HG02610 (cell line): ENCODE measurements around the gene MED8.

ENCODE experiments used
- ATAC-seq: cut with Tn5 transposase; IDR thresholded peaks from one replicate; pipeline ENCODE4 v1.9.1; 2021; ENCODE audit warnings: mild to moderate bottlenecking, moderate library complexity; ENCODE audit not compliant: unreplicated experiment

MED8 gene

DNA sequence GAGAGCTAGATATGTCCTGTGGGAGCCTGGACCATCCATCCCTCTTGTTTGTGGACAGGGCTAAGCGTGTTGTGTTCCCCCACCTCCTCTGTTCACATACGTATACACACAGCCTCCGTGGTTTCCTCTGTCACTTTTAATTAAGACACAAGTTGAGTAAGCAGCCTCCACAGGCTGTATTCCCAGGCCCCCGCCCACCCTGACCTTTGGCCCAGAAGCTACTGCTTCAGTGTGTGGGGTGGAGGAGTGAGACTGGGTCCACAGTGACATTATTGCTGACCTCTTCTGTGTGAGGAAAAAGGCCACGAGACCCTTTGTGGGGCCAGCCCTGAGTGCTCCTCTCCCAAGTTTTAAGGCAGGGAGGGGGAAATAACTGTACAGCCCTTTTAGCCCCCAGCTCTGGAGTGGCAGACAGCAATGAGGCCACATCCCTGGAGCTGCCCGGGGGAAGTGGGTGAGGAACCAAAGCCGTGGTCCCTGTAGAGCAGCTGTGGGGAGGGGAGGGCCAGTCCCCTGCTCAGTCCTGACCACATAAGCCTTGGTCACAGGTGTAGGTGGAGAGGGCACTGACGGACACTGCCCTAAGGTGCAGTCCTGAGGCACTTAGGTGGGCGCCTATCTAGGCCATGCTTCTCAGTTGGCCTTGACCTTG, 26.2 kb downstream of the MED8 start:
- ATAC-seq = no peak

DNA sequence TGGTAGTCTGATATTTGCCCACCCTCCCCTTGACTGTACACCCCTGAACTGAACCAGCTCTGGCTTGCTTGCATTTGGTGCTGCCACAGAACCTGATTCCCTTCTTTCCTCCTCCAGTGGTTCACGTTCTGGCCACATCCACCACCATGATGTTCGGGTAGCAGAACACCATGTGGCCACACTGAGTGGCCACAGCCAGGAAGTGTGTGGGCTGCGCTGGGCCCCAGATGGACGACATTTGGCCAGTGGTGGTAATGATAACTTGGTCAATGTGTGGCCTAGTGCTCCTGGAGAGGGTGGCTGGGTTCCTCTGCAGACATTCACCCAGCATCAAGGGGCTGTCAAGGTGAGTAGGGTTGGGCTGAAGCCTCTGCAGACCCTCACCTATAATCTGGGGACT, 29.0 kb downstream of the MED8 start:
- no peak for ATAC-seq

DNA sequence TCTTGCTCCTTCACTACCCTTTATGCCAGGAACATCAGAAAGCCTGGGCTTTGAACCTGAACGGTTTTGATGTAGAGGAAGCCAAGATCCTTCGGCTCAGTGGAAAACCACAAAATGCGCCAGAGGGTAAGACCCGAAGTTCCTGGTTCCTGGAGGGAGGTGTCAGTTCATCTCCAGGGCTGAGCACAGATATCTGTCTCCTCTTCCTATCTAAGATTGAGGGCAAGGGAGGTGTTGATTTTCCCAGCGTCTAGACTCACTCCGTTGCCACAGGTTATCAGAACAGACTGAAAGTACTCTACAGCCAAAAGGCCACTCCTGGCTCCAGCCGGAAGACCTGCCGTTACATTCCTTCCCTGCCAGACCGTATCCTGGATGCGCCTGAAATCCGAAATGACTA, 29.9 kb downstream of the MED8 start:
- ATAC-seq = no peak

DNA sequence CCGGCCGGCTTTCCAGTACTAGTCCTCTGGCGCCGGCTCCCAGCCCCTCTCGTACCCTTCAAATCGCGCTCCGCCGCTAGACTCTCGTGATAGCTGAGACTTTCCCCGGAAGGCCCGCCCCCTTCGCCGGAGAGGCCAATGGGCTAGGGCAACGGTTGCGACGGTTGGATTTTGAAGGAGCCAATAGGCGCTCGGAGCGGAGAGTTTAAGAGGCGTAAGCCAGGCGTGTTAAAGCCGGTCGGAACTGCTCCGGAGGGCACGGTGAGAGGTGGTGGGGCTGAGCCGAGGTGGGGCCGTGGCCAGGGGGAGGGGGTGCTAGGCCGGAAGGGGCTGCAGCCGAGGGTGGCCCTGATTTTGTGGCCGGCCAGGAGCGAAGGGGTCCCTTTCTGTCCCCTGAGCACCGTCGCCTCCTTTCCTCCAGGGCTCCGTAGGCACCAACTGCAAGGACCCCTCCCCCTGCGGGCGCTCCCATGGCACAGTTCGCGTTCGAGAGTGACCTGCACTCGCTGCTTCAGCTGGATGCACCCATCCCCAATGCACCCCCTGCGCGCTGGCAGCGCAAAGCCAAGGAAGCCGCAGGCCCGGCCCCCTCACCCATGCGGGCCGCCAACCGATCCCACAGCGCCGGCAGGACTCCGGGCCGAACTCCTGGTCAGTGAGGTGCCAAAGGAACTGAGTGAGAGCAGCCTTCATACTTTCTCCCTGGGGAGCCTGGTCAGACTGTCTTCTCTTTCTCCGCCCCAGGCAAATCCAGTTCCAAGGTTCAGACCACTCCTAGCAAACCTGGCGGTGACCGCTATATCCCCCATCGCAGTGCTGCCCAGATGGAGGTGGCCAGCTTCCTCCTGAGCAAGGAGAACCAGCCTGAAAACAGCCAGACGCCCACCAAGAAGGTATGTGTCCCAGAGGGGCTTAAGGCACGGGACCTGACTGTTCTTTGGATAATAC, 30.6 kb downstream of the MED8 start, which contains the start of gene CDC20:
Gene CDC20 (plus strand): TSS at position 236 of the 948 bp plus-strand sequence. CDS start 235 bp downstream, at position 471.
- peak; percentile 97 for ATAC-seq

DNA sequence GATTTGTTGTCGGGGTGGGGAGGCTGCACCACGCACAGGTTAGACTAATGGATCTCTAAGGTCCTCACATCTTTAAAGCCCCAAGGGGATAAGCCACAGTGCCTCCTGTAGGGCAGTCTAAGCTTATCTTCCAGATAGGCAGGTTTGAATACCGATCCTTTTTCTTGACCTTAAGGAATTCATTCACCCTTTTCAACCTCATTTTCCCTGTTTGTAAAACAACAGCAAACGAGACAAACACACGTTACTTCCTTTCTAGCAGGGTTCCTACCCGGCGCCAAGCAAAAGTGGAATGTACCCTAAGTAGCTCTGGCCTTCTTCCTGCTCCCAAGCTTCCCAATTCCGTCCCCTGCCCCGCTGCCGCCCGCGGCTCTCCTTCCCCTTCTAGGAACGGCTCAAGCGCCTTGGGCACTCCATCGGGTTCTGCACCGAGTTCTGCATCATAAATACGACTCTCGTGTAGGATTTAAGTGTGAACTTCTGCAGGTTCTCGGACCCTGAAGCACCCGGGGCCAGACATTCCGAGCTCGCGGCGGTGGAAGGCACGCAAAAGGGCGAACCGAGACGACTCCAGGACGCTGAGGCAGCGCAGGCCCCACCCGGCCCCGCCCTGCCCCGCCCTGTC, 31.4 kb downstream of the MED8 start:
- no peak for ATAC-seq

DNA sequence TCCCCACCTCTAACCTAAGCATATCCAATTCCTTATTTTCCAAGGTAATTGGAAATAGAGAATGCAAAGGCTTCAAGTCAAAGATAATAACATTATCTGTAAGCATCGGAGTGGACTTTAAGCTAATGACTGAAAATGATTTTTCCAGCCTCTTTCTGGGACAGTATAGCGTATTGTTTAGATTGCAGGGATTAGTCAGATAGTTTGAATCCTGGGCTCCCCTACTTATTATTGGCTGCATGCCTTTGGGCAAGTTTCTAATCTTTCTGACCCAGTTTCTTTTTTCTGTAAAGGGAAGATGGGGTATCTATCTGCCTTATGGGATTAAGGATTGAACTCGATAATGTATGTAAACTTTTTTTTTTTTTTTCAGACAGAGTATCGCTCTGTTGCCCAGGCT, 32.3 kb downstream of the MED8 start:
- no peak for ATAC-seq

DNA sequence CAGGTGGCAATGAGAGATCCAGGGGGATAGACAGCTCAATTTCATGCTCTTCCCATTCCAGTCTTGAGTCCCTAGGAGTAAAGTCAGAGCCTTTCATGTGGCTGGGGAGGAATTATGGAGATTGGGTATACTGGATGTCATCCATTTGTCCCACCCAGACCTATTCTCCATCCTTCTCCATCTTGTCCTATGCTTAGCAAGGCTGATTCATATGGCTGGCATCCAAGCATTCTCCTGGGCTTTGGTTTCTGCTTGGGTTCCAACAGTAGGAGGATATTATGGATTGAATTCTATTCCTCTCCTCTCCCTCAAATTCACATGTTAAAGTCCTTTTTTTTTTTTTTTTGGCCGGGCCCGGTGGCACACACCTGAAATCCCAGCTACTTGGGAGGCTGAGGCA, 34.7 kb downstream of the MED8 start:
- ATAC-seq = no peak

DNA sequence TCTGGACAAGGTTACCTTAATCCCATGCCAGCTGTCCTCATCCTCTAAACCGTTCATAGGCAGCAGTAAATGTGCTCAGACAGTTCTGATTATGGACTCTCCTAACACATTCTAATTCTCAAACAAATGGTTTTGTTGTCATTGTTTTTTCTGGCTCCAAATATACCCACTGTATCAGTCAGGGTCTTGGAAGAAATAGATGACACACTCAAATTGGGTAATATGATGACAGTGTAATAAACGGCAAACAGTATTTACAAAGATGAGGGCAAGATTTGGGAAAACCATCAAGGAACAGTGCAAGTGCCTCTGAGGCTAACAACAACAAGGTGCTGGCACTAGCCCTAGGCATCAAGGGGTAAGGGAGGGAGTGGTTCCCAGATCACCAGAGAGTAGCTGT, 35.1 kb downstream of the MED8 start:
- no peak for ATAC-seq

DNA sequence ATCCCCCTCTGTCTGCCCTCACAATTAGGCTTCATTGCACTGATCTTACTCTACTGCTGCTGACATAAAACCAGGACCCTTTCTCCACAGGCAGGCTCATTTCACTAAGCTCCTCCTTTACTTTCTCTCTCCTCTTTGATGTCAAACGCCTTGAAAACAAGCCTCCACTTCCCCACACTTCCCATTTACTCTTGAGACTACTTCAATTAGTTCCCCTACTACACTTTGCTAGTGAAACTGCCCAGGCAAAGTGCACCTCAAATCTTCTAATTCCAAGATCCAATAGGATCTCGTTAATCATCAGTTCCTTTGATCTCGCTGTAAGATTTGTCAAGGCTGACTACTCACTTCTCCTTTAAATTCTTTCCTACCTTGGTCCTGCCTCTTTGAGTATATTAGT, 36.7 kb downstream of the MED8 start:
- no peak for ATAC-seq

DNA sequence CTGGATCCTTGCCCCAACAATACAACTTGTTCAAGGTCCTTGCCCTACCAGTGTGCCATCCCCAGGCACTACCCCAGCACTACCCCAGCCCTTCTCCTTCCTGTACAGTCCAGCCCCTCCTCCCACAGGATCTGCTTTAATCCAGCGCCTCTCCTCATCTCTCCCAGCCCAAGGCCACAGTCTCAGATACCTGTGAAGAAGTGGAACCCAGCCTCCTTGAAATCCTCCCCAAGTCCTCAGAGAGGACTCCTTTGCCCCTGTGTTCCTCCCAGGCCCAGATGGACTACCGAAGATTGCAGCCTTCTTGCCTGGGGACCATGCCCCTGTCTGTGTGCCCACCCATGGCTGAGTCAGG, 37.3 kb downstream of the MED8 start:
- ATAC-seq = no peak

DNA sequence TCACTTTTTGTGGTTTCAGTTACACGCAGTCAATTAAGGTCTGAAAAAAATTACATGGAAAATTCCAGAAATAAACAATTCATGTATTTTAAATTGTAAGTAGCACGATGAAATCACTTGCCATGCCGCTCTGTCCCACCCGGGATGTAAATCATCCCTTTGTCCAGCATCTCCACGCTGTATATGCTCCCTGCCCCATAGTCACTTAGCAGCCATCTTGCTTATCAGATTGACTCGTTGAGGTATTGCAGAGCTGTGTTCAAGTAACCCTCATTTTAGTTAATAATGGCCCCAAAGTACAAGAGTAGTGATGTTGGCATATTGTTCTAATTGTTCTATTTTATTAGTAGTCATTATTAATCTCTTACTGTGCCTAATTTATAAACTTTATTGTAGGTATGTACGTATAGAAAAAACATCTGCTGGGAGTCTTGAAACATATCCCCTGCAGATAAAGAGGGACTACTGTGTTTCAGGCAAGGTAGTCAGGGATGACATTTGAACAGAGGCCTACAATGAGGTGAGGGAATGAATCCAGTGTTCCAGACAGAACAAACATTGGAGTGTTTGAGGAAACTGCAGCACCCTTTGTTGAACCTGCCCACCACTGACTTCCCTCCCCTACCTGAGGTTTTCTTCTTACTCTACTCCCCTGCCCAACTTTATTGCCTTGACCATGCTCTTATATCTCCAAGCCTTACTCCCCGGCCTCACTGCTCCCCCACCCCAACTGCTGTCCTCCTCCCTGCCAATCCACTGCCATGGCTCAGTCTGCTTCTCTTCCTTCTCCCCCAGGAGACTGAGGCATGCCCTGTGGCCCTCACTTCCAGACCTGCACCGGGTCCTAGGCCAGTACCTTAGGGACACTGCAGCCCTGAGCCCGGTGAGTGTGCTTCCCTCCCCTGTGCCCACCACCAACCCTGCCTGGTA, 37.9 kb downstream of the MED8 start:
- no peak for ATAC-seq

DNA sequence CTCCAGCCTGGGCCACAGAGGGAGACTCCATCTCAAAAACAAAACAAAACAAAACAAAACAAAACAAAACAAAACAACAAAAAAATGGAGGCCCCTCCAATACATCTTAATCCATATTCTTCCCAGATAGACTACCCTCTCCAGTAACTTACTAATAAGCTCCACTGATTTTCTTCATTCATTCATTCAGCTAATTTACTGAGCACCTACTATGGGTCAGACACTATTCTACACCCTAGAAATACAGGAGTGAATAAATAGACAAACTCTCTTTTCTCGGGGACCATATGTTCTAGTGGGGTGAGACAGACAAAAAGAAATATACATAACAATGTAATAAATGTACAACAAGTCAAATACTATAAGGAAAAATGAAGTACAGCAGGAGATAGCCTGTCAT, 38.6 kb downstream of the MED8 start:
- ATAC-seq = no peak

DNA sequence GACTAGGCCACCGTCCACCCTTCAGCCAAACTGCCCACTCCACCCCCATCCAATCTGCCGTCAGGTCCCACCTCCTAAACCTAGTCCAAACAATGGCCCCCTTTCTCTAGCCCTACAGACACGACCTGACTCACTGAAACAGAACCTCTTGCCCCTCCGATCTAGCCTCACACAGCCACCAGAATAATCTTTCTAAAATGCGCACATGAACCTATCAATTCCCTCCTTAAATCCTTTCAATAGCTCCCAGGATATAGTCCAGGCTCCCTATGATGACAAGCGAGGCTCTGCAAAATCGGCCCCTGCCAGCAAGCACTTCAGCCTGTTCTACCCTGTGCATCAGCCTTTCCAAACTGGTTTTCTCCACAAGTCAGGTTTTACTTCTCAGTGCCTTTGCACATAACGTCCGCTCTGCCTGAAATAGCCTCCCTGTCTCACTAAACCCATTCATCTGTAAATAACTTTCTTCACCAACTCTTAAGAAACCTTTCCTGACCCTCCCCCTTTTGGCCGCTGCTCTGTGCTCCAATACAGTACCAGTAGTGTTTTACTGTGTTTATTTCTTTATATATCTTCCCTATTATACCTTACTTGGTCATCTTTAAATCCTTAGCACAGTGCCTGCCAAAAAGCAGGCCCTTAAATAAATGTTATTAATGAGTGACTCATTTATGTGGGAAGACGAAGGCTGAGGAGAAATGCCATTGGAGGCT, 39.9 kb downstream of the MED8 start:
- no peak for ATAC-seq

DNA sequence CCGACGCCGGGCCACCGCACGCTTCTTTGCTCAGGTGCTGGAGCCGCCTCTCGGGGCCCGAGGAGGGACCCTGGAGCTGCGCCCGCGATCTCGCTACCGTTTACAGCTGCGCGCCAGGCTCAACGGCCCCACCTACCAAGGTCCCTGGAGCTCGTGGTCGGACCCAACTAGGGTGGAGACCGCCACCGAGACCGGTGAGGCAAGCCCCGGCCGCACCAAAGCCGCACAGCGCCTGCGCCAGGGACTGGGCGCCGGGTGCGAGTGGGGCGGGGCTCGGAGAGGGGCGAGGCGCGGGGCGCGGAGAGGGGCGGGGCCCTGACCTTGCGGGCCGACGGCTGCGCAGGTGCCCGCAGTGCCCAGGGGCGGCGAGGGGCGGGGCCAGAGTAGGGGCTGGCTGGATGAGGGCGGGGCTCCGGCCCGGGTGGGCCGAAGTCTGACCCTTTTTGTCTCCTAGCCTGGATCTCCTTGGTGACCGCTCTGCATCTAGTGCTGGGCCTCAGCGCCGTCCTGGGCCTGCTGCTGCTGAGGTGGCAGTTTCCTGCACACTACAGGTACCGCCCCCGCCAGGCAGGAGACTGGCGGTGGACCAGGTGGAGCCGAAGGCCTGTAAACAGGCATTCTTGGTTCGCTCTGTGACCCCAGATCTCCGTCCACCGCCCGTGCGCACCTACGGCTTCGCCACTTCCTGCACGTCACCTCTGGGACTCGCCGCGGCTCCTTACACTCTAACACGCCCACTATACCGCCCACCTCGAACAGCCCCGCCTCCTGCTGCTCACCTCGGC, 40.6 kb downstream of the MED8 start:
- ATAC-seq = peak; percentile 65

DNA sequence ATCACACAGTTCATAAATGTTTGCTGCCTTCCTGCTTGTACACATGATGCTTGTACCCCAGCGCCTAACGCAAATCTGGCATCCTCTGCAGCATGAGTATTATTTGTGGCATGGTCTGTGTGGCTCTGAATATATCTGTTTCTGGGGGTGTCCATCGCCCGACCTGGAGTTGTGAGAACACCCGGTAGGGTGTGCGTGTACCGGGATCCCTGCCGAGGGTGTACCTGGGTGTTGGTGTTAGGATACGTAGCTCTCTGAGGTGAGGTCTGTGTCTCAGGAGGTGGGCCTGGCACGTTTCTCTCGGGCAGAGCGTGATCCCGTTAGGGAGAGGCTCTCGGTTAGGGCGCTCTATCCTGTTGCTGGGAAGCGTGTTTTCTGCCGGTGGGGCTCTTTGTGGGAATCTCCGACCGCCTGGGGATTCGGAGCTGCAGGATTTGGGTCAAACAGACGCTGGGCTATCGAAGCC, 41.2 kb downstream of the MED8 start:
- ATAC-seq = no peak

DNA sequence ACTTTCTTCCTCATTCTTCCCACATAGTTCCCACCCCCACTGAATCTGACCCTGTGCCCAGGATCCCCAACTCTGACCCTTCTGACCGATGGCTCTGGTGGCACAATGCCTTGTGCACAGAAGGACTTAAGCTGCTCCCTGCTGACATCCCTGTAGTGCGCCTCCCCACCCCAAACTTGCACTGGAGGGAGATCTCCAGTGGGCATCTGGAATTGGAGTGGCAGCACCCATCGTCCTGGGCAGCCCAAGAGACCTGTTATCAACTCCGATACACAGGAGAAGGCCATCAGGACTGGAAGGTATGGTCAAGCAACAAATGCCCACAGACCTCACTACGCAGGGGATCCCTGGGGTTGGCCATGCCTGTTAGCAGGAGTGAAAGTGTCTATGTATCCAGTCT, 43.0 kb downstream of the MED8 start:
- ATAC-seq = no peak

DNA sequence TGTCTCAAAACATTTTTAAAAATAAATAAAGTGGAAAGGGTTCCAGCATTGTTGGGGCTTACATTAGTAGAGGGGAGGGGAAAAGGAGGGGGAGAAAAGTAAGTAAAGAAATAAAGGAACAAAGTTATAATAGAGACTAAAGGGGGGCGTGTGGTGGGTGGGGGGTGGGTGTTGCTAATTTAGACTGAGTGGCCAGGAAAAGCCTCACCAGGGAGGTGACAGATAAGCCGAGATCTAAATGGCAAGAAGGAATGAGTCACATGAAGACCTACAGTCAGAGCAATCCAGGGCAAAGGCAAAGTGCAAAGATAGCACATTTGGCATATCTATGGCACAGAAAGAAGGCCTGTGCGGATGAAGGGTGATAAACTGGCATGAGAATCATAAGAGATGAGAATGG, 44.5 kb downstream of the MED8 start:
- no peak for ATAC-seq

DNA sequence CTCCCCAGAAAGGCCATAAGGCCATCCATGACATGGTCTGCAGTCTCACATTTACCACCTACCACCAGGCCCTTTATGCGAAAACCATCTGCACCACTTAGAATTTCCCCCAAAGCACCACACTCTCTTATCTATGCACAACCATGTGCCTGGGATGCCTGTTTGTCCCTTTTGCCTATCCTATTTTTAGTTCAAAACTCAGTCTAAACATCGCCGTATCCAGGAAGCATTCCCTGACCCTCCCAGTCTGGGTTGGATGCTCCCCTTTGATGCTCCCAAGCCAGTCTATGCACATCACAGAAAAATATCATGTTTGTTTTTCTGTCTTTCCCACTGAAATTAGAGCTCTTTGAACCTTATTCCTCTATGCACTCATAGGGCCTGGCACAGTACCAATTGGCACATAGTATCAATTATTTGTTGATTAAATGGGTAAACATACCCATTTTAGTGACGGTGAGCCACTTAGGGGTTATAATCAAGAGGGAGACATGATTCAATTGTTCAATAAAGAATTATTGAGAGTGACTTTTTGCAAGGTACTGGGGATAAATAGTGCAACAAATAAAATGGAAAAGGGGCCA, 45.2 kb downstream of the MED8 start:
- ATAC-seq = no peak

DNA sequence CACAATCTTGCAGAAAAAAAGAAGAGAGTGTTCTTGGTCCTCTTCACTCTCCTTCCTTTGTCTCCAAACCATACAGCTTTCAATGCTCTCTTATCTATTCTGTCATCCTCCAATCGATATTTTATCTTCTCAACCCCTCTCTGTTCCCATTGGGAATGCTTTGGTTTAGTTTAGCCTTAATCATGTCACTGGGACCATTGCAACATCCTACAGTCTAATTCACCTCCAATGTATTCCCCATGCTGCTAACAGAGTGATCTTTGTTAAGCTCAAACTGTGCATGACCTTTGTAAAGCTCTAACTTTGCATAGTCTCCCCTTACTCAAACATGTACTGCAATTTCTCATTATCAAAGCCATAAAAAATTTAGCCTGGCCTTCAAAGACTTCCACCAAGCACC, 49.0 kb downstream of the MED8 start:
- no peak for ATAC-seq
